Stimulated activated CD4-positive, alpha-beta T cell treated with anti-CD3 and anti-CD28 coated beads, Interleukin-2, amount 100 ng/mL, for 24 hours (primary cell): ENCODE data around the gene DERL3.
"Not testable (repeated sequence)": the region's sequence is repeated elsewhere in the genome, so short reads cannot be mapped to it uniquely, and the experiment has no call there.

Experiments used
- DNase-seq, 2 donors: peaks; one replicate each; pipeline ENCODE4 v3.0.0-alpha.2; 2020

DERL3 gene

DNA sequence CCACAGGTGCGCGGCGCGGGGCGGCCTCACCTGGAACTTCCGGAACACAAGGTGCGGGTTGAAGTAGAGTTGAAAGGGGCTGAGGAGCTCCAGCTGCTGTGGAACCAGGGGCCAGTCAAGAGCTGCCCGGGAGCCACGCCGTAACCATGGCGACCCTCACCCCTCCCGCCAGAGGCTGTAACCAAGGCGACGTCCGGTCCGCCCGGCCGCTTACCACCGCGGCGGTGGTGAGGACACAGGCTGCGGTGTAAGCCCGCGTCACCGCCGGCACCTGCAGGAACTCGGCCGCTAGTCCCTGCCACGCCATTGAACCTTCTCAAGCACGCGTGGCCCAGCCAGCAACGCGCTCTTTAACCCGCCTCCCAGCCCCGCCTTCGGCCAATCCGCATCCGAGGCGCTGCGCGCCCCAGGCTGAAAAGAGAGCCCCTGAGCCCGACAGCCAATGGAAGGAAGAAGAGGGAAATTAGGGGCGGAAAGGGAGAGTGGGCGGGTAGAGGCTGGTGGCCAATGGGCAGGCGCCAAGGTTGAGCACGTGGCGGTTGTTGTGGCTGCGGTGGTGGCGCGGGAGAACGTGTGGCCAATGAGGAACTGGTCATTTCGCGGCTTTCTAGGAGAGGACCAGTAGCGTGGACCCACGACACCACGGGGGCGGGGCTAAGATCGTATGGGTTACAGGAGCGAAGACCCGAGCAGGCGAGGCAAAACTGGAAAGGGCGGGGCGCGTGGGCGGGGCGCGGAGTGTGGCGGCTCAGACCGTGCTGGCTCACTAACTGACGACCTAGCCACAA lies at the start of gene DERL3:
Gene DERL3 (minus strand): TSS at position 326 of the 788 bp plus-strand sequence. CDS start 19 bp downstream, at position 307.
- peak; percentile 97 for DNase-seq

DNA sequence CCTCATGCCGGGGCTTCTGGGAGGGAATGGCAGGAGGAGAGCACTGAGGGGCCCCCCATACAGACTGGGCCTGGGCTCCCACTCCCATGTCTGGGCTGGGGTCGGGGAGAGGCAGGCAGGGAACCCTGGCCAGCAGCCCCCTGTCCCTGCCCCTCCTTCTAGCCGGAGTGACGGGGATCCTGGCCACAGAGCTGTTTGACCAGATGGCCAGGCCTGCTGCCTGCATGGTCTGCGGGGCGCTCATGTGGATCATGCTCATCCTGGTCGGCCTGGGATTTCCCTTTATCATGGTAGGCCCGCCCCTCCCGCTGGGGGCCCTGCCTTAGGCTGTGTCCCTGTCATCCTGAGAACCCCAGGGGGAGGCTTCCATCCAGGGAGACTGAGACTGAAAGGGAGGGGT lies 45.3 kb upstream of the DERL3 start:
- DNase-seq, result no peak

DNA sequence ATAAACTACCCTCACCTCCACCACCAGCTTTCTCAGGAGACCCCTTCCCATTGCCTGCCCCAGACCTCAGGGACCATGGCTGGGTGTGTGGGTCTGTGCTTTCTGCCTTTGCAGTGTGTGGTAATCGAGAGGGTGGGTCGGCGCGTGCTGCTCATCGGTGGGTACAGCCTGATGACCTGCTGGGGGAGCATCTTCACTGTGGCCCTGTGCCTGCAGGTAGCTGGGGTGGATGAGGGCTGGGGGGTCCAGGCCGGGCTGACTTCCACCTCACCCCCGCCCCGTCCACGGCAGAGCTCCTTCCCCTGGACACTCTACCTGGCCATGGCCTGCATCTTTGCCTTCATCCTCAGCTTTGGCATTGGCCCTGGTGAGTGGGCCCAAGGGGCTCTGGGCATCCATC lies 44.9 kb upstream of the DERL3 start:
- no peak for DNase-seq

DNA sequence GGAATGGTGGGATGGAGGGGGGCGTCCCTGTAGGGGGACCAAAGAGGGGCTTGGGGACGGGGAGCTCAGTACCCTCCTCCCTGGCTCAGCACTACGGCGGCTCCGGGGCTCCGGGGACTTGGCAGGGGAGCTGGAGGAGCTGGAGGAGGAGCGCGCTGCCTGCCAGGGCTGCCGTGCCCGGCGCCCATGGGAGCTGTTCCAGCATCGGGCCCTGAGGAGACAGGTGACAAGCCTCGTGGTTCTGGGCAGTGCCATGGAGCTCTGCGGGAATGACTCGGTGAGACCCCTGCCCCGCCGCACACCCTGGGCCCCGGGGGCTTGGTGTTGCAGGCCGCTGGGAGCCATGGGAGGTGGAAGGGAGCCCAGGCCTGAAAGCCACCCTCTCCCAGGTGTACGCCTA lies 43.6 kb upstream of the DERL3 start:
- no peak for DNase-seq

DNA sequence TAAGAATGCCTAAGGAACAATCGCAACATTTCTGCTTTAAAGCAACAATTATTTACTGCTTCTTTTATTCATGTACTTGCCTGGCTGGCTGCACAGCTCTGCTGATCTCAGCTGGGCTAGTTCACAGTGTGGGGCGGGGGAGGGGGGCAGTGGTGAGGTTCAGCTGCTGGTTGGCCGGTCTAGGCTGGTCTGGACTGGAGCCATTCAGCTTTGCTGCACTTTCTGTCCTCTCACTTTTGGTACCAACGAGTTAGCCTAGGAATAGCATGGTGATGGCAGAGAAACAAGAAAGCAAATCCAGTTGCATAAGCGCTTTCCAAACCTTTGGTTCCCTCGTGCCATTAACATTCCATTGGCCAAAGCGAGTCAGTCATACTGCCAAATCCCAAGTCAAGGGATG lies 39.4 kb upstream of the DERL3 start:
- DNase-seq, result no peak

DNA sequence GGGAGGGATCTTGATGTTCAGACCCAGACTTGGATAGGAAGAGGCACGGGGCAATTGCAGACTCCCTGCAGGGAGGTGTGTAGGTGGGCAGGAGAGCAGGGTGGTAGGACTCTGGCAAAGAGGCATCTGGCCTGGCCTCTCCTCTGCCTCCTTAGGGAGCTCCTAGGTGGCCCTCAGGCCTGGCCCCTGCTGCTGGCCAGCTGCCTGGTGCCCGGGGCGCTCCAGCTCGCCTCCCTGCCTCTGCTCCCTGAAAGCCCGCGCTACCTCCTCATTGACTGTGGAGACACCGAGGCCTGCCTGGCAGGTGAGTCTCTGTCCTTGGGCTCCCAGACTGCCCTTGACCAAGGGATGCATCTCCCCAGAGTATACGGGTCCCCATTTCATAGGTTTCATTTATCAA lies 38.8 kb upstream of the DERL3 start:
- DNase-seq, result no peak

DNA sequence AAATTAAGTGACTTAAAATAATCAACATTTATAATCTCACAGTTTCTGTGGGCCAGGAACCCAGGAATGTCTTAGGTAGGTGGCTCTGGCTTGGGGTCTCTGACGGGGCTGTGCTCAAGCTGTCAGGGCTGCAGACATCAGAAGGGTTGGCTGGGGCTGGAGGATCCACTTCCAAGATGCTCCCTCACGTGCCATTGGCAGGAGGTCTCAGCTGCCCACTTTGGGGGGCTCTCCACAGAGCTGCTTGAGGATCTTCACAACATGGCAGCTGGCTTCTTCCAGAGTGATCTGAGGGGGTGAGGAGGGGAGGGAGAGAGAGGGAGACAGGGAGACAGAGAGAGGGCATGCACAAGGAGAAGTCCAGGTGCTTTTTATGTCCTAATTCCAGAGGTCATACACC lies 37.0 kb upstream of the DERL3 start:
- DNase-seq, result no peak

DNA sequence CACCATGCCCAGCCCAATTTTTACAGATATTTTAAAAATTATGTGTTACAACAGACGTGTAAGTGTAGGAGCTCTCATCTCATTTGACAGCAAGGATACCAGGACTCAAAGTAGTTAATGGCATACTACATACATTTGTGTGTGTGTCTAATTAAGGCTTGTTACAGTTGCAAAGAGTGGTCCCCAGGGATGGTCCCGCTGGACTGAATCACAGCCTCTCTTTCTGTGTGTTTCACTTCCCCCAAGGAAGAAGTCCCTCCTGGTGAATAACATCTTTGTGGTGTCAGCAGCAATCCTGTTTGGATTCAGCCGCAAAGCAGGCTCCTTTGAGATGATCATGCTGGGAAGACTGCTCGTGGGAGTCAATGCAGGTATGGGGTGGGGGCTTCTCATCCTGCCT lies 36.1 kb upstream of the DERL3 start:
- no peak for DNase-seq

DNA sequence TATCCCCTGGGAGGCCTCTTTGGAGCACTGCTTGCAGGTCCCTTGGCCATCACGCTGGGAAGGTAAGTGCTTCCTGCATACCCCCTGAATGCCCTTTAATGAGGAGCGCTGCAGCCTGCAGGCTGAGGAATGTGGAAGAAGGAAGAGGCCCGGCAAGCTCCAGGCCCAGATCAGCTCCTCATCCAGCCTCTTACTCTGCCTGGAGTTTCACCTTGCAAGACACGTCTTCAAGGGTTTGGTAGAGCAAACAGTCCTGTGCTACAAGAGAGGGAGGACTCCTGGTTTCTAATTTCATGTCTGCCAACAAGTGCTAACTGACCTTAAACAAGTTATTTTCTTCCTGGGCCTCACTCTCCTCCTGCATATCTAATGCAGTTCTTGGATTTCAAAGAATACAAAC lies 29.8 kb upstream of the DERL3 start:
- no peak for DNase-seq

DNA sequence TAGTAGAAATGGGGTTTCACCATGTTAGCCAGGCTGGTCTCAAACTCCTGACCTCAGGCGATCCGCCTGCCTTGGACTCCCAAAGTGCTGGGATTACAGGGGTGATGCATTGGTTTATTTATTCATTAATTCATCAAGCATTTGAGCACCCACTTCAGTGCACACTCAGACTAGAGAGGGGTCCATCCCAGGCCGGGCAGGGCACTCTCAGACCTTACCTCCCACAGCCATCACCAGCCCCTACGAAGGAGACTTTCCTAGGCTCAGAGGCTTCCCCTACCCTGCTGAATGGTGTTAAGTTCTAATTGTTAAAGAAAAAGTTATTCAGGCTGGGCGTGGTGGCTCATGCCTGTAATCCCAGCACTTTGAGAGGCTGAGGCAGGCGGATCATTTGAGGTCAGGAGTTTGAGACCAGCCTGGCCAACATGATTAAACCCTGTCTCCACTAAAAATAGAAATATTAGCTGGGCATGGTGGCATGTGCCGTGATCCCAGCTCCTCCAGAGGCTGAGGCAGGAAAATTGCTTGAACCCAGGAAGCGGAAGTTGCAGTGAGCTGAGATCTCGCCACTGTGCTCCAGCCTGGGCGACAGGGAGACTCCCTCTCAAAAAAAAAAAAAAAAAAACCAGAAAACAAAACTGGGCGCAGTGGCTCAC lies 25.8 kb upstream of the DERL3 start:
- DNase-seq, result not testable (repeated sequence)

DNA sequence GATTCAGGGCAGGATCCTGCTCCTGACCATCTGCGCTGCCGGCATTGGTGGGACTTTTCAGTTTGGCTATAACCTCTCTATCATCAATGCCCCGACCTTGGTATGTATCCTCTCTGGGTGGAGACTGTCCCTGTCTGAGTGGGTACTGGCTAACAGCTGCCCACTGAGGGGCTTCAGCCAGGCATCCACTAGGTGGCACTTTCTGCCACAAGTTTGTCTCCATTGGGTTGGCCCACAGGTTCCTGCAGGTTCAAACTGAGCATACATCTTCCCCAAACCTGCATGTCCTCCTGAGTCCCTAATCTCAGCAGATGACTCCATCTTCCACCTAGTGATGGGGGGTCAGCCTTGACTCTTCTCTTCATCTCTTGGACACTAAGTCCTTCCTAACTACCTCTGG lies 23.3 kb upstream of the DERL3 start:
- peak; percentile 28 to 31 for DNase-seq

DNA sequence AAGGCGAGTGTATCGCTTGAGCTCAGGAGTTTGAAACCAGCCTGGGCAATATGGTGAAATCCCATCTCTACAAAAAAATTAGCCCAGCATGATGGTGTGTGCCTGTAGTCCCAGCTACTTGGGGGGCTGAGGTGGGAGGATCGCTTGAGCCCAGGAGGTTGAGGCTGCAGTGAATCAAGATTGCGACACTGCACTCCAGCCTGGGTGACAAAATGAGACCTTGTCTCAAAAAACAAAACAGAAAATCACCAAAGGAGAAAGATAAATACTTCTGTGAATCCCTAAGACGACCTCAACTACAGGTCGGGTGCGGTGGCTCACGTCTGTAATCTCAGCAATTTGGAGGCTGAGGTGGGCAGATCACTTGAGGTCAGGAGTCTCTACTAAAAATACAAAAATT lies 21.4 kb upstream of the DERL3 start:
- DNase-seq, result not testable (repeated sequence)

DNA sequence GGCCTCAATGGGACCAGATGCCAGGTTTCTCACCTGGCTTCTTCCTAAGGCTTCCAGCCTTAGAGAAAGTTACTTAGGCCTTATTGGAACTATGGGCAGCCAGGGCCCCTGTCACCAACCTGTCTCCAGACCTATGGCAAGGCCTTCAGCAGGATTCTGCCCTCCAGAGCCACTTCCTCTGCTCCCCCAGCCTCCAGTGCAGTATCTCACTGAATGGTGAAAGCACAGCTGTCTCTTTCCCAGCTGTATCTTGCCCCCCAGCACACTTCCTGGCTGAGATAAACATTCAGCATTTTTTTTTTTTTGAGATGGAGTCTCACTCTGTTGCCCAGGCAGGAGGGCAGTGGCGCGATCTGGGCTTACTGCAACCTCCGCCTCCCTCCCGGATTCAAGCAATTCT lies 20.4 kb upstream of the DERL3 start:
- DNase-seq, result no peak

DNA sequence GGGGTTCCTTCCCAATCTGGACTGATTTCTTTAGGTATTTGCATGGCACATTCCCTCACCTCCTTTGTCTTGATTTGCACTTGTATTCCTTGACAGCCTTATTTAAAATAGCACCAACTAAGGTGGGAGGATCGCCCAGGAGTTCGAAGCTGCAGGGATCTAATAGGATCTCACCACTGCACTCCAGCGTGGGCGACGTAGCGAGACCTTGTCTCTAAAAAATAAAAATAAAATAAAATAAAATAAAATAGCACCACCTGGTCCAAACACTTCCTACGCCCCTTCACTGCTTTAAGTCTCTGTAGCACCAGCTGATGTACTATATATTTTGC lies 19.6 kb upstream of the DERL3 start:
- DNase-seq, result no peak

DNA sequence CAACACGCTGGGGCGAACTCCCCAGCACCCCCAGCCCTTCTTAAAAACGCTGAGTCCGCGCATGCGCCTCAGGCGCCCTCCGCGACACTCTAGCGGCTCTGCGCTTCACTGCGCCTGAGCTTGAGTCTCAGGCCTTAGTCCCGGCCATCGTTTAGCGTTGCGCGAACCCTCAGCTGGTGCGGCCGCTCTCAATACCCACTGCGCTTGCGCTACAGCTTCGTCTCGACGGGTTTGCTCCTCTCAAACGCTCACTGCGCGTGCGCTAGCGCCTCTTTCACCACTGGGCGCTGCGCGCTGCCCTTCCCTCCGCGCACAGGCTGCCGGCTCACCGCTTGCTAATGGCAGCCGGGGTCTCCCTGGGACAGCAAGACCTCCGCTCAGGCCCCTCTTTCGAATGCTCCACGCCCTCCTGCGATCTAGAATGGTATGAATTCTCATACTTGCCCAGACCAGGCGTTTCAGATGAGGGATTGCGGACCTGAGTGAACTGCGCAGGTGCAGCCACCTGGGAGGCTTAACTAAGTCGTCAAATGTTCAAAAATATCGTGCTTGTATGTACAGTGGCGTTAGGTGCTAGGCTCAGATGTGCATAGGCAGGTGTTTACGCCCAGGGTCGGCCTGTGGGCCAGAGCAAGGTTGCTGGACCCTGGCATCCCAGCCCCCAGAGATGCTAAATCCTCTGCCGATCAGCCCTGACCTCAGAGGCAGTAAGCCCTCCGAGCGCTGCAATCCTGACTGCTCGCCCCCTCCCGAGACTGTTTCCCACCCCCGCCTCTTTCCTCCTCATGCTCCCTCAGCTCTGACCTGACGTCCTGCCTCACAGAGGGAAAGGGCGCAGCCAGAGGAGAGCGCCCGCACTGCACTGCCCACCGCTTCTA lies 19.0 kb upstream of the DERL3 start, which contains the start of gene SLC2A11:
Gene SLC2A11 (plus strand): TSS at position 270 of the 878 bp plus-strand sequence. CDS start 125 bp downstream, at position 395.
- DNase-seq, result peak; percentile 93 to 95

DNA sequence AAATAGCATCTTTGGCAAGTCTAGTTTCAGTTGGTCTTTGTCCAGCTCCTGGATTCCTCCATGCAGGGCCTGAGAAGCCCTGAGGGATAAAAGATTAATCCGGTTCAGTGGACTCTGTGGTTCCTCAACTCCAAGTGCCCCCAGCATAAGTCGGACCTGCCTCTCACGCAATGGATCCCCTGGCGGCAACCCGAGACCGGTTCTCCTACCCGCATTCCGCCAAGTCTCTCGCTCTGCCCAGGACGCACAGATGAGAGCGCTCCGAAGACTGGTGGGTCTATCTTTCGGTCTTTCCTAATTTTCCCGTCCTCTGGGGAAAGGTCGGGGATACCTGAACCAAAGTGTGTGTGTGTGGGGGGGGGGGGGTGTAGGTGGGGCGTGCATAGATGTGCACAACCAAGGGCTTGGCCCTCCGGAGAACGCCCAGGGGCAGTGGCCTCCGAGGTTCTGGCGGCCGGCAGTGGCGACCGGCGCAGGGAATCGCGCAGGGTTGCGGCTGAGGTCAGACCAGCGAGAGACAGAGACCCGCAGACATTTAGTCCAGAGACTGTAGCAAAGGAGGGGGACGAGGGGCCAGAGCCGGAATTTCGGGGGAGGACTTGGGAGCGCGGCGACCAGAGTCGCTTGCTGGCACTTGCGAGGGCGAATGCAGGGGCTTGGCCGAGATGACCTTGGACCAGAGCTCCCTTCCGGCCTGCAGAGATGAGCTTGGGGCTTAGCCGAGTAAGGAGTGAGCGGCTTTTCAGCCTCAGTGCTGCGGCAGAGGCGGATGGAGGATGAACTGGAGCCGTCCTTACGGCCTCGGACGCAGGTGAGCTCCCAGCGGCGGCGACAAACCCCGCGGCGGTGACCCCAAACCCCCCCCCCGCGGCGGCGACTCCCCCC lies 18.2 kb upstream of the DERL3 start:
- peak in 1 of 2 donors; percentile 24 for DNase-seq

DNA sequence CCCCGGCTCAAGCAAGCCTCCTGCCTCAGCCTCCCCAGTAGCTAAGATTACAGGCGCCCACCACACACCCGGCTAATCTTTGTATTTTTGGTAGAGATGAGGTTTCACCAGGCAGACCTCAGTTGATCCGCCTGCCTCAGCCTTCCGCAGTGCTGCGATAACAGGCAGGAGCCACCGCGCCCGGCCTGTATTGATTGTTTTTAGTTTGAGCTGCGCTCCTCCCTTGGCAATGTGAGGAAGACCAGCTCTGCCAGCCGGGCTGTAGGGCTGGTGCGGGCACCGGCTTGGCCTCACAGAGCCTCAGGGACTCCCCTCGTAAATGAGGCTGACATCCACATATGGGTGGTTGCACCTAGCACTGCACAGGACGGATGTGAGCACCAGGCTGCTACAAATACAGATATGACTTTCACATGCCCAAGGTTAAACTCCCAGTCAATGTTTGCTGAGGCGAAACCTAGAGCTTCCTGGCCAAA lies 11.4 kb upstream of the DERL3 start:
- DNase-seq, result no peak

DNA sequence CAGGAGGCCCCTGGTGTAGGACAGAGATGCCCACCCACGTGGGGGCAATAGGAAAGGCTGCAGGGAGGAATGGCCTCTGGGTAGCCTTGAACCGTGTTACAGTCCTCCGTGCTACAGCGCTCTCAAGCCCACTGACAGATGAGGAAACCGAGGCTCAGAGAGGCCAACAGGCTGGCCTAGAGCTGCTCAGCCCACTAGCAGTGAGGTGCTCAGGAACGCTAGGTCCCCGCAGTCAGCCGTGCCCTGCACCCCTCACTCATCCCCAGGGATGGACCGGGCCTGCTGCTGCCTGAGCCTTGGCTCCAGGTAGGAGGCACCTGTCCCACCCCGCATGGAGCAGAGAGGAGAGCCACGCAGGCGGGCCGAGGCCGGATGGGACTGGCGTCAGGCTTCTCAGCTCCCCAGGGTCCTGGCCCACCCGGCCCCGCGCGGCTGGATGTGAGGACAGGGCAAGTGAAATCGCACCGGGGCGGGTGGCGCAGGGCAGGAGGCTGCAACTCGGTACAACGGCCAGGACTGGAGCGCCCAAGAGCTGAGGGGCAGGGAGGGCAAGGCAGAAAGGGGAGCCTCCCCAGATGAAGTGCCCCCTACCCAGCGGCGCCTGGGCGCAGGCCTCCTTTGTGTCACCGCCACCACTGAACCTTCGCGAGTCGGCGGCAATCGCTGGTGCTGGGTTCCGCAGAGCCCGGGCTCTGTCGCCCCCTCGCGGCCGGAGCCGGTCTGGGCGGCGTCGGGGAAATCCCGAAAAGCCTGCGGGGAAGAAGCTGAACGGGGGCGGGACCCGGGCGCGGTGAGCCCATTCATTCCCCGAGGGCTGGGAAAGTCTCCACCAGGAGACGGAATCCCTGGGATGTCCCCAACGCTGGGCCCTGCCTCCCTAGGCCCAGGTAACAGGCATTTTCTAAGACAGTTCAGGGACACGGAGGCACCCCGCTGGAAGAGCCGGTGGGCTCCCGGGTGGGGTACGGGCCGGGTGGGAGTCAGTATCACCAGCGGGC lies 10.5 kb upstream of the DERL3 start:
- peak; percentile 90 to 92 for DNase-seq

DNA sequence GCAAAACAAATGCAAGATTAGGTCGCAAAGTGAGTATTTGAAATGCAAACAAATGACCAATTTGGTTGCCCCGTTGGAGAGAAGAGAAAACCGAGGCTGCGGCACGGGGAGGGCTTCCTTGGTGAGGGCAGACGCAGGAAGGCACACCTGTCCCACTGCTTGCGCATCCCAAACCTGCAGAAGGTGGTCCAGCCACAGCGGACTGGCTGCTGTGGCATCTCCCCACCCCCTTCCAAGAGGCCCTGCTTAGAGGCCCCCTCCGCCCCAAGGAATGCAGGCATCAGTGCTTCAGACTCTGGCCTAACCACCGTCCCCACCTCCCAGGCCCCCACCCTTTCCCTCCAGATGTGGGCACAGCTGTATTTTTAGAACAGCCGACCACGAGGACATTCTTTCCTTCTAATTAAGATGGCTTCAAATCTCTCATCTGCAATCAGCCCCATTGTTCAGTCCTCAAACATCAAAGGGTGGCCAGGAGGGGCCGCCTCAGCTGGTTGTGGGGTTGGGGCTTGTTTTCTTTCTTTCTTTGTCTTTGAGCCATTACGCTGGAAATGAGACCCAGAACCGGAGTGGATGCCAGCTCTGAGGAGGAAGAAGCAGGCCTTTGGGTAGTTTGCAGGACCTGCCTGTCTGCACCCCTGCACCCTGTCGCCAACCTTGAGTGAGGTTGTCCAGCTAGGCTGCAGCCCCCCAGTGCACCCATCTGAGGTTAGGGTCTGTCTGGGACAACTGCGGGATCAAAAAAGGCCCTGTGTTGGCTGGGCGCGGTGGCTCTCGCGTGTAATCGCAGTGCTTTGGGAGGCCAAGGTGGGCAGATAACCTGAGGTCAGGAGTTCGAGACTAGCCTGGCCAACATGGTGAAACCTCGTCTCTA lies 9.4 kb upstream of the DERL3 start:
- DNase-seq, result no peak

DNA sequence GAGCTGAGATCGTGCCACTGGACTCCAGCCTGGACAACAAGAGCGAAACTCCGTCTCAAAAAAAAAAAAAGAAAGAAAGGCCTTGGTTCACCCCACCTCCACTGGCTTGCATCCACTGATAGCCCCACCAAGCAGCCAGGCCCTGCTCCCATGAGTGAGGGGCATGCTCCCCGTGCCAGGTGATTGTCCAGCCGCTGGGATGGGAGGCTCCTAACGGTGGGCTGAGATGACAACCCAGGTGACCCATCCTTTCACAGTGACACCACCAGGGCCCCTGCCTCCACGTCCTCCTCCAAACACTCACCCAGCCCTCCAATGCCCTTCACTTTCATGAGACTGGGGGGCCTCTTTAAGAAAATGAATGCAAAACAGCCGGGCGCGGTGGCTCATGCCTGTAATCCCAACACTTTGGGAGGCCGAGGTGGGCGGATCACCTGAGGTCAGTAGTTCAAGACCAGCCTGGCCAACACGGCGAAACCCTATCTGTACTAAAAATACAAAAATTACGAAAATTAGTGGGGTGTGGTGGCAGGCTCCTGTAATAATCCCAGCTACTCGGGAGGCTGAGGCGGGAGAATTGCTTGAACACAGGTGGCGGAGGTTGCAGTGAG lies 8.6 kb upstream of the DERL3 start:
- DNase-seq, result no peak
